ENCODE data around the gene CDSN. TPM values are rescaled to one million over a fixed set of nuclear protein-coding genes. Genes with fewer than 3 reads are reported as not detected.

The CDSN gene
- polyA plus RNA-seq, 2 of the 4 experiments (the other 2 are of a cell fraction) = not detected

DNA sequence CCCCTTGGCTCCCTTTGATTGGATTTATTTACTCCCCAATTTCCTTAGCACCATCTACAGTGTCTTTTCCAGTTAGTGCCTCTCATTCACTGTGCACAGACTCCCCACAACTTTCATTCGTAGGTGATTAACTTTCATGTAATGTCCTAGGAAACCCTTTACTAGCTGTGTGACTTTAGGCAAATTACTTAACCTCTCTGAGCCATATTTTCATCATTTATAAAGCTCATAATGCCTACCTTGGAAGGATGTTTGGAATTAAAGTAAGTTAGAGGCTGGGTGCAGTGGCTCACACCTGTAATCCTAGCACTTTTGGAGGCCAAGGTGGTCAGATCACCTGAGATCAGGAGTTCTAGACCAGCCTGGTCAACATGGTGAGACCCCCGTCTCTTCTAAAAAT, 28.0 kb downstream of the CDSN start:
- H3K9me3 ChIP-seq = no peaks in the 10 kb centered on the region
- ChIA-PET CTCF (interaction anchor here (0.6 to 3.8 kb wide), 8 partner anchors 10 to 551 kb away, joined by 3 to 19 read pairs (median 4); partner anchors contain the start of gene PSORS1C1), POLR2A (no interaction called here)
- H3K27ac ChIP-seq = no peak overlapping the region
- H3K4me3 ChIP-seq = no peak overlapping the region
- no peak overlapping the region for H3K4me2 ChIP-seq
- no peak for FAIRE-seq
- H3K4me1 ChIP-seq = peaks cover 17% of the 10 kb centered on the region
- 94% methylated on average over 2 of the region's 2 CpGs for WGBS (ENCODE audit: missing lambda C conversion rate)
- ATAC-seq = no peak
- TF ChIP-seq ZFP36 (IDR thresholded peaks at IDR 0.05; ENCODE audit: borderline replicate concordance, partially characterized antibody) (peak; percentile 41), EHMT2 (IDR thresholded peaks at IDR 0.05; ENCODE audit: low read depth) (no peak)
- no peak for DNase-seq (ENCODE audit: low read depth in 1 of 2, low spot score in 1 of 2)

DNA sequence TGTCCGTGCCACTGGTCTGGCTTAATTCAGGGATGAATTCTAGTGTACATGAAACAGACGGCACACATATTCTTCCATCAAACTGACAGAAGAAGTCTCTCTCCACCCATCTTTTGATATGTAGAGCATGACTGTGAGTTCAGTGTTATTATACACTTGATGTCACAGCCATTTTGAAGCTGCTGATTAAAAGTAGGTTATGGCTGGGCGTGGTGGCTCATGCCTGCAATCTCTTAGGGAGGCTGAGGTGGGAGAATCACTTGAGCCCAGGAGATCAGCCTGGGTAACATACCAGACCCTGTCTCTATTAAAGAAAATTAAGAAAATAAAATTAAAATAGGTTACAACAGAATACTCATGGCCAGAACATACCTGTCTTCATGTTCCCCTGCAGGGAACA, 28.6 kb downstream of the CDSN start:
- no peak for FAIRE-seq
- CTCF ChIA-PET = interaction anchor here (0.6 to 3.8 kb wide), 8 partner anchors 9 to 550 kb away, joined by 3 to 19 read pairs (median 4); no protein-coding TSS in a partner anchor
- no peak for ATAC-seq
- no peaks in the 10 kb centered on the region for H3K9me3 ChIP-seq
- no peak overlapping the region for H3K4me3 ChIP-seq
- no peak overlapping the region for H3K4me2 ChIP-seq
- DNase-seq (ENCODE audit: low read depth in 1 of 2, low spot score in 1 of 2) = no peak
- POLR2A ChIA-PET = no interaction called here
- H3K27ac ChIP-seq = no peak overlapping the region
- WGBS (ENCODE audit: missing lambda C conversion rate) = 53% methylated on average over 3 of the region's 3 CpGs
- TF ChIP-seq NFE2L2 (conservative IDR thresholded peaks at IDR 0.05; ENCODE audit: low read length) (no peak), EHMT2 (IDR thresholded peaks at IDR 0.05; ENCODE audit: low read depth) (no peak), EHF (CRISPR knock-in tag; IDR thresholded peaks at IDR 0.05) (no peak), EP300 (IDR thresholded peaks at IDR 0.05) (no peak), FOSB (CRISPR knock-in tag; IDR thresholded peaks at IDR 0.05) (no peak), CBX8 (IDR thresholded peaks at IDR 0.05) (no peak), JUNB (IDR thresholded peaks at IDR 0.05) (no peak)
- peaks cover 22% of the 10 kb centered on the region for H3K4me1 ChIP-seq

DNA sequence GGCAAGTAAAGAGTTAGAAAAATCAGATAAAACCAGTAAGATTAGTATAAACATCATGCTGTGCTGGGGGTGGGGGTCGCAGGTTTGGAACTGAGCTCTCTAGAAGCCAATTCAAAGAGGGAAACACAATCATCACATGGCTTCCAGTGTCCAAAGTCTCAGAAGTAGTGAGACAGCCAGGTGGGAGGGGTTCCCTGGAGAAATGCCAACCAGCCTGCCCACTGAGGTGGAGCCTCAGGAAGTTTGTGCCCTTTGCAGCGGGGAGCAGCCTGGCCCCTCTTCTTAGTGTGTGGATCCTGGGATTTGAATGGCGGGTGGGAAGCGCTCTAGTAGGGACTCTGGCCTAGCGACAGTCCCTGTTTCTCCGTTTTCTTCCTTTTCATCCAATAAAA, 29.3 kb downstream of the CDSN start:
- TF ChIP-seq JUN (IDR thresholded peaks at IDR 0.05) (no peak), ZC3H11A (IDR thresholded peaks at IDR 0.05) (no peak), POLR2A (IDR thresholded peaks at IDR 0.05; ENCODE audit: low read length) (no peak), TP53 (CRISPR knock-in tag; IDR thresholded peaks at IDR 0.05) (no peak), POLR2AphosphoS2 (conservative IDR thresholded peaks at IDR 0.05; ENCODE audit: low read length) (no peak), EP300 (IDR thresholded peaks at IDR 0.05) (no peak), ZNF302 (CRISPR knock-in tag; IDR thresholded peaks at IDR 0.05) (no peak), HOXB13 (CRISPR knock-in tag; IDR thresholded peaks at IDR 0.05; ENCODE audit: low read depth) (no peak), CBX8 (IDR thresholded peaks at IDR 0.05) (no peak), RARB (CRISPR knock-in tag; IDR thresholded peaks at IDR 0.05) (no peak), USF2 (IDR thresholded peaks at IDR 0.05) (no peak), MAX (IDR thresholded peaks at IDR 0.05) (no peak), RNF2 (IDR thresholded peaks at IDR 0.05; ENCODE audit: borderline replicate concordance, low read depth) (no peak), CHD2 (IDR thresholded peaks at IDR 0.05; ENCODE audit: low read length, partially characterized antibody) (no peak)
- TF ChIP-seq, protein P1, sequence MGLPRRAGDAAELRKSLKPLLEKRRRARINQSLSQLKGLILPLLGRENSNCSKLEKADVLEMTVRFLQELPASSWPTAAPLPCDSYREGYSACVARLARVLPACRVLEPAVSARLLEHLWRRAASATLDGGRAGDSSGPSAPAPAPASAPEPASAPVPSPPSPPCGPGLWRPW (IDR thresholded peaks at IDR 0.05) = no peak
- TF ChIP-seq, protein P2, sequence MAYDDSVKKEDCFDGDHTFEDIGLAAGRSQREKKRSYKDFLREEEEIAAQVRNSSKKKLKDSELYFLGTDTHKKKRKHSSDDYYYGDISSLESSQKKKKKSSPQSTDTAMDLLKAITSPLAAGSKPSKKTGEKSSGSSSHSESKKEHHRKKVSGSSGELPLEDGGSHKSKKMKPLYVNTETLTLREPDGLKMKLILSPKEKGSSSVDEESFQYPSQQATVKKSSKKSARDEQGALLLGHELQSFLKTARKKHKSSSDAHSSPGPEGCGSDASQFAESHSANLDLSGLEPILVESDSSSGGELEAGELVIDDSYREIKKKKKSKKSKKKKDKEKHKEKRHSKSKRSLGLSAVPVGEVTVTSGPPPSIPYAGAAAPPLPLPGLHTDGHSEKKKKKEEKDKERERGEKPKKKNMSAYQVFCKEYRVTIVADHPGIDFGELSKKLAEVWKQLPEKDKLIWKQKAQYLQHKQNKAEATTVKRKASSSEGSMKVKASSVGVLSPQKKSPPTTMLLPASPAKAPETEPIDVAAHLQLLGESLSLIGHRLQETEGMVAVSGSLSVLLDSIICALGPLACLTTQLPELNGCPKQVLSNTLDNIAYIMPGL (CRISPR knock-in tag; IDR thresholded peaks at IDR 0.05; ENCODE audit: borderline replicate concordance) = no peak
- TF ChIP-seq, protein P3, sequence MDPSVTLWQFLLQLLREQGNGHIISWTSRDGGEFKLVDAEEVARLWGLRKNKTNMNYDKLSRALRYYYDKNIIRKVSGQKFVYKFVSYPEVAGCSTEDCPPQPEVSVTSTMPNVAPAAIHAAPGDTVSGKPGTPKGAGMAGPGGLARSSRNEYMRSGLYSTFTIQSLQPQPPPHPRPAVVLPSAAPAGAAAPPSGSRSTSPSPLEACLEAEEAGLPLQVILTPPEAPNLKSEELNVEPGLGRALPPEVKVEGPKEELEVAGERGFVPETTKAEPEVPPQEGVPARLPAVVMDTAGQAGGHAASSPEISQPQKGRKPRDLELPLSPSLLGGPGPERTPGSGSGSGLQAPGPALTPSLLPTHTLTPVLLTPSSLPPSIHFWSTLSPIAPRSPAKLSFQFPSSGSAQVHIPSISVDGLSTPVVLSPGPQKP (IDR thresholded peaks at IDR 0.05; ENCODE audit: low read depth, low read length) = no peak
- Histone ChIP-seq H3K9me3 (no peaks in the 10 kb centered on the region), H3K4me3 (no peak overlapping the region), H3K4me1 (peaks cover 22% of the 10 kb centered on the region), H3K27ac (no peak overlapping the region), H3K4me2 (no peak overlapping the region)
- 88% methylated on average over 6 of the region's 6 CpGs for WGBS (ENCODE audit: missing lambda C conversion rate)
- no peak for DNase-seq (ENCODE audit: low read depth in 1 of 2, low spot score in 1 of 2)
- FAIRE-seq = no peak
- POLR2A ChIA-PET = no interaction called here
- no peak for ATAC-seq
- CTCF ChIA-PET = interaction anchor here (0.6 to 2.3 kb wide), 6 partner anchors 10 to 369 kb away, joined by 3 to 10 read pairs (median 6); partner anchors contain the start of gene PSORS1C1

Measured in A549 (cell line).